Nephron progenitor cell (in vitro differentiated cells): ENCODE measurements around the gene ANKS1B.

ENCODE experiments used
- DNase-seq: peaks from one replicate; pipeline ENCODE4 v3.0.0; 2021
- H3K27ac Mint-ChIP-seq: 2 replicates; pipeline ENCODE4 v1.8.0; 2021; ENCODE audit warnings: mild to moderate bottlenecking, moderate library complexity, mixed read lengths
- H3K27me3 Mint-ChIP-seq: 2 replicates; pipeline ENCODE4 v1.8.0; 2021; ENCODE audit warnings: mild to moderate bottlenecking, low read depth, mixed read lengths; ENCODE audit not compliant: poor library complexity
- H3K36me3 Mint-ChIP-seq: 2 replicates; pipeline ENCODE4 v1.8.0; 2021; ENCODE audit warnings: low read depth, mixed read lengths
- H3K4me1 Mint-ChIP-seq: 2 replicates; pipeline ENCODE4 v1.8.0; 2021; ENCODE audit warnings: mixed read lengths
- H3K4me3 Mint-ChIP-seq: 2 replicates; pipeline ENCODE4 v1.8.0; 2021; ENCODE audit warnings: mild to moderate bottlenecking, moderate library complexity, mixed read lengths
- H3K9me3 Mint-ChIP-seq: 2 replicates; pipeline ENCODE4 v1.8.0; 2021; ENCODE audit warnings: mild to moderate bottlenecking, moderate library complexity, mixed read lengths
- TF ChIP-seq, protein P1 (sequence below): fragments of 200-600 bp; sonication (generic); IDR thresholded peaks from 2 replicates; pipeline ENCODE4 v1.5.0; 2021; ENCODE audit warnings: antibody characterized with exemption

The ANKS1B gene

DNA sequence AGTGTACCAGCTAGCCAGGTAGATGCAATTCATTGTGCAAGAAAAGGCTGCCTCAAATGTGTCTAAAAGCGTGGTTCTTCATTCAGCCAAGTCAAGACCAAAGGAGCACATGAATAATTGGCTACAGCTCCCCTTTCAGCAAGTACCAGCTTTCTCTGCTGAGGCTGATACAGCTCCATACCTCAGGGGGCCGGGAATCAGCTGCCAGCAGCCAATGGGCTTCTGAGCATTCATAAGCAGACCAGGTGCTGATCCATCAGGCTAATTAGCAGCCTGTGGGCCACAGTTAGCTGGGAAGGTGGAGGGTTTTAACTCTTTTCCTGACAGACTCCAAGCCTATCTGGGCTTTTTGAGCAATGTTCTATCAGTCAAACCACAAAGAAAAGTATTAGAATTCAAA, 1075.0 kb downstream of the ANKS1B start:
- Mint-ChIP-seq H3K27ac (no peak overlapping the region), H3K27me3 (peaks cover 32% of the 10 kb centered on the region), H3K4me1 (no peaks in the 10 kb centered on the region), H3K36me3 (no peaks in the 10 kb centered on the region), H3K9me3 (no peaks in the 10 kb centered on the region), H3K4me3 (no peak overlapping the region)
- DNase-seq = no peak
- TF ChIP-seq, protein P1, sequence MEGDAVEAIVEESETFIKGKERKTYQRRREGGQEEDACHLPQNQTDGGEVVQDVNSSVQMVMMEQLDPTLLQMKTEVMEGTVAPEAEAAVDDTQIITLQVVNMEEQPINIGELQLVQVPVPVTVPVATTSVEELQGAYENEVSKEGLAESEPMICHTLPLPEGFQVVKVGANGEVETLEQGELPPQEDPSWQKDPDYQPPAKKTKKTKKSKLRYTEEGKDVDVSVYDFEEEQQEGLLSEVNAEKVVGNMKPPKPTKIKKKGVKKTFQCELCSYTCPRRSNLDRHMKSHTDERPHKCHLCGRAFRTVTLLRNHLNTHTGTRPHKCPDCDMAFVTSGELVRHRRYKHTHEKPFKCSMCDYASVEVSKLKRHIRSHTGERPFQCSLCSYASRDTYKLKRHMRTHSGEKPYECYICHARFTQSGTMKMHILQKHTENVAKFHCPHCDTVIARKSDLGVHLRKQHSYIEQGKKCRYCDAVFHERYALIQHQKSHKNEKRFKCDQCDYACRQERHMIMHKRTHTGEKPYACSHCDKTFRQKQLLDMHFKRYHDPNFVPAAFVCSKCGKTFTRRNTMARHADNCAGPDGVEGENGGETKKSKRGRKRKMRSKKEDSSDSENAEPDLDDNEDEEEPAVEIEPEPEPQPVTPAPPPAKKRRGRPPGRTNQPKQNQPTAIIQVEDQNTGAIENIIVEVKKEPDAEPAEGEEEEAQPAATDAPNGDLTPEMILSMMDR = no peak

- Mint-ChIP-seq H3K27me3 (peaks cover 37% of the 10 kb centered on the region), H3K27ac (no peak overlapping the region), H3K9me3 (no peaks in the 10 kb centered on the region), H3K4me3 (no peak overlapping the region), H3K4me1 (no peaks in the 10 kb centered on the region), H3K36me3 (no peaks in the 10 kb centered on the region)
- TF ChIP-seq, protein P1 = no peak
- no peak for DNase-seq
Measured at GRCh38 chr12:98908866-98909265, 1075.9 kb downstream of the ANKS1B start.

DNA sequence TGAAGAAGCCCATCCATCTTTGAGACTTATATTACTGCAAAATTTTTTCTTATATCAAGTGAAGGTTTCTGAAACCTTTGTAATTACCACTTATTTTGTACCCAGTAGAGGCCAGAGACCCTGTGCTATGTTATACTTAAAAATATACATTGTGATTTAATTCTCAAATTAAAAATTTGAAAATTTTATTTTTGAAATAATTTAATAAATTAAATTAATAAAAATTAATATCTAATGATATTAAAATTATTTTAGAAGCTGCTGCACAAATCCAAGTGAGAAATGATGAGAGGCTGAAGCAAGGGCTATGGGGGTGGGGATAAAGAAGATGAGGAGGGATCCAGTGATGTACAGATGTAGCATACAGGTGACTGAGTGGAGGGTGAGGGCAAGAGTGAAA, 1080.9 kb downstream of the ANKS1B start:
- H3K4me3 Mint-ChIP-seq = no peak overlapping the region
- no peak overlapping the region for H3K27ac Mint-ChIP-seq
- no peak for DNase-seq
- H3K9me3 Mint-ChIP-seq = no peaks in the 10 kb centered on the region
- H3K27me3 Mint-ChIP-seq = peaks cover 63% of the 10 kb centered on the region
- no peaks in the 10 kb centered on the region for H3K36me3 Mint-ChIP-seq
- TF ChIP-seq, protein P1 = no peak
- H3K4me1 Mint-ChIP-seq = no peaks in the 10 kb centered on the region

DNA sequence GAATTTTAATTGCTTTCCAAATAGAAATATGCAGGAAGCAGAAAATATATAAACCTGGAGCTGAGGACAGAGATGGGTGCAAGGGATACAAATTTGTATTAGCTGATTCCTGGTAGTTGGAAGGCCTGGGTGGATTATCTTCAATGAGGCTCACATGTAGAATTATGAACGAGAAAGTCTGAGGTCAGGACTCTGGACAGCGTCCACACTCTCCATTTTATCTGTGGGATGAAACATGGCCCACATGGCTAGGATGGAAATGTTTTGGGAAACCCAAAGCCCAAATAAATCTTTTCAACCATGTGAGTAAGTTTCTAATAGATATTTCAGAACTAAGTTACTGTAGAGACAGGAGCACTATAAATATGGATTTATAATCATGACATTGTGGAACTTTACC, 1083.5 kb downstream of the ANKS1B start:
- TF ChIP-seq, protein P1 = no peak
- no peaks in the 10 kb centered on the region for H3K4me1 Mint-ChIP-seq
- no peaks in the 10 kb centered on the region for H3K36me3 Mint-ChIP-seq
- peaks cover 73% of the 10 kb centered on the region for H3K27me3 Mint-ChIP-seq
- H3K9me3 Mint-ChIP-seq = no peaks in the 10 kb centered on the region
- peak; percentile 51 for DNase-seq
- H3K4me3 Mint-ChIP-seq = no peak overlapping the region
- H3K27ac Mint-ChIP-seq = no peak overlapping the region

DNA sequence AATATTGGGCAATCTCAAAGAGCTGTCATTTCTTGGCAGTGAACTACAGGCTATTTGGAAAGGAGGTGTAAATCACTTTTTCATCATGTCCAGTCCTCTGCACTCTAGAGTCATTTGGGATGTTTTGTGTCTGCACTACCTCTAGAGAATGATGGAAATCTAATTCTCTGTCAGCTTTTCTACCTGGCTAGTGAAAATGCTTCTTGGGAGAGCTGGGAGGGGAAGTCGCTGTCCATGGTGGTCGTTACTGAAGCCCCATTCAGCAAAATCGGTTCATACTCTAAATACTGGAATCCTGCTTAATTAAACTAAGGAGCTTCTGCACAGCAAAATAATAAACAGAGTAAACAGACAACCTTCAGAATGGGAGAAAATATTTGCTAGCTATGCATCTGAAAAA, 1087.8 kb downstream of the ANKS1B start:
- Mint-ChIP-seq H3K27ac (no peak overlapping the region), H3K4me1 (peaks cover 22% of the 10 kb centered on the region), H3K27me3 (peaks cover 82% of the 10 kb centered on the region), H3K4me3 (no peak overlapping the region), H3K36me3 (no peaks in the 10 kb centered on the region), H3K9me3 (no peaks in the 10 kb centered on the region)
- DNase-seq = peak; percentile 60
- TF ChIP-seq, protein P1 = no peak

DNA sequence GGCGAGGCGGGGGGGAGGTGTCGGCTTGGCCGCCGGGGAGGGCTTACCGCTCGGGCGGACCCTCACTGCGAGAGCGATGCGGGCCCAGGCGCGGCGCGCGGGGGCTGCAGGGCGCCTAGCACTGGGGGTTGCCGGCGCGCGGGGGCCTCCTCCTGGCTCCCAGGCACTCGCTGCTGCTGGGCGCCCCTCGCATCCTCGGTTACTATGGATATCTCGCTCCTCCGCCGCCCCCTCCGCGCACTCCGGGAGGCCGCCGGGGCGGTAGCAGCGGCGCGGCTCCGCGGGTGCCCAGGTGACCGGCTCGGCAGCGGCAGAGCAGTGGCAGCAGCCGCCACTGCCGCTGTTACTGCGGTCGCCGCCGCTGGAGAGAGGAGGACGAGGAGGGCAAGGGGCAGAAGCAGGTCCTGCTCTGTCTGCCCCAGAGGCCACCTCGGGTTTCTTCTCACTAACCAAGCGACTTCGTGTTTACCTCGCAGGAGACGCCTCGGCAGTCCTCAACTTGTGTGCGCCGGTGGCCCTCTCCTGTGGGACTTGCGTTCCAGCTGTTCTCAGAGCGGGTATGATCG, 1089.6 kb downstream of the ANKS1B start:
- H3K27ac Mint-ChIP-seq = no peak overlapping the region
- no peaks in the 10 kb centered on the region for H3K9me3 Mint-ChIP-seq
- TF ChIP-seq, protein P1 = no peak
- H3K4me1 Mint-ChIP-seq = peaks cover 22% of the 10 kb centered on the region
- H3K27me3 Mint-ChIP-seq = peaks cover 91% of the 10 kb centered on the region
- H3K36me3 Mint-ChIP-seq = no peaks in the 10 kb centered on the region
- DNase-seq = peak; percentile 69
- H3K4me3 Mint-ChIP-seq = peak overlapping the region; percentile 77
